ENCODE results near the gene SPHK1. TPM values are rescaled to one million over a fixed set of nuclear protein-coding genes. Genes with fewer than 3 reads are reported as not detected.

The SPHK1 gene
- total and polyA plus RNA-seq, 7 donors = 0.90 to 21.3 (median 3.1) TPM

Other genes starting within 250 kb of the SPHK1 start
- gene FOXJ1, start 243.4 kb upstream of the SPHK1 start, total RNA-seq = under 1 TPM in 2 of 4 donors, not detected in 2; 0.11 to 0.15 TPM
- gene FOXJ1, start 243.4 kb upstream of the SPHK1 start, polyA plus RNA-seq = under 1 TPM; 0.07 to 0.11 (median 0.09) TPM
- 10 to 100 TPM; 35.0 to 76.5 (median 60.0) TPM for gene RNF157, start 144.1 kb upstream of the SPHK1 start, total RNA-seq
- 10 to 100 TPM; 14.9 to 90.1 (median 73.9) TPM for gene RNF157, start 144.1 kb upstream of the SPHK1 start, polyA plus RNA-seq
- gene UBALD2, start 119.3 kb upstream of the SPHK1 start, total RNA-seq = 100 to 1,000 TPM in 3 of 4 donors, 10 to 100 TPM in 1; 55.2 to 414 (median 183) TPM
- 100 to 1,000 TPM in 2 of 3 donors, 10 to 100 TPM in 1; 68.2 to 145 (median 120) TPM for gene UBALD2, start 119.3 kb upstream of the SPHK1 start, polyA plus RNA-seq
- gene QRICH2, start 76.3 kb upstream of the SPHK1 start, total RNA-seq = 1 to 10 TPM in 2 of 4 donors, under 1 TPM in 2; 0.69 to 1.5 (median 0.95) TPM
- gene QRICH2, start 76.3 kb upstream of the SPHK1 start, polyA plus RNA-seq = 1 to 10 TPM in 2 of 3 donors, under 1 TPM in 1; 0.94 to 1.2 (median 1.1) TPM
- 10 to 100 TPM; 14.8 to 20.0 (median 18.1) TPM for gene PRPSAP1, start 30.7 kb upstream of the SPHK1 start, total RNA-seq
- 10 to 100 TPM in 2 of 3 donors, 1 to 10 TPM in 1; 9.5 to 24.7 (median 12.3) TPM for gene PRPSAP1, start 30.7 kb upstream of the SPHK1 start, polyA plus RNA-seq
- 10 to 100 TPM; 37.3 to 45.5 (median 39.7) TPM for gene UBE2O, start 68.5 kb downstream of the SPHK1 start, total RNA-seq
- gene UBE2O, start 68.5 kb downstream of the SPHK1 start, polyA plus RNA-seq = 10 to 100 TPM; 11.6 to 23.9 (median 12.3) TPM
- gene AANAT, start 83.0 kb downstream of the SPHK1 start, total RNA-seq = not detected
- under 1 TPM in 2 of 3 donors, not detected in 1; 0.09 to 0.13 TPM for gene AANAT, start 83.0 kb downstream of the SPHK1 start, polyA plus RNA-seq
- gene RHBDF2, start 116.8 kb downstream of the SPHK1 start, total RNA-seq = 10 to 100 TPM in 3 of 4 donors, 1 to 10 TPM in 1; 6.6 to 23.1 (median 12.4) TPM
- 10 to 100 TPM; 11.2 to 14.7 (median 13.9) TPM for gene RHBDF2, start 116.8 kb downstream of the SPHK1 start, polyA plus RNA-seq
- 10 to 100 TPM in 3 of 4 donors, 1 to 10 TPM in 1; 9.5 to 14.6 (median 11.9) TPM for gene CYGB, start 153.1 kb downstream of the SPHK1 start, total RNA-seq
- gene CYGB, start 153.1 kb downstream of the SPHK1 start, polyA plus RNA-seq = 10 to 100 TPM in 1 of 3 donors, 1 to 10 TPM in 2; 6.4 to 12.6 (median 8.1) TPM
- gene PRCD, start 155.4 kb downstream of the SPHK1 start, total RNA-seq = 1 to 10 TPM in 2 of 4 donors, under 1 TPM in 2; 0.18 to 1.7 (median 1.0) TPM
- gene PRCD, start 155.4 kb downstream of the SPHK1 start, polyA plus RNA-seq = 1 to 10 TPM; 1.2 to 1.6 (median 1.3) TPM
- gene ST6GALNAC2, start 201.3 kb downstream of the SPHK1 start, total RNA-seq = 10 to 100 TPM in 3 of 4 donors, 1 to 10 TPM in 1; 8.1 to 17.8 (median 13.0) TPM
- gene ST6GALNAC2, start 201.3 kb downstream of the SPHK1 start, polyA plus RNA-seq = 1 to 10 TPM; 1.2 to 8.7 (median 7.6) TPM